Activated naive CD4-positive, alpha-beta T cell treated with anti-CD3 and anti-CD28 coated beads, Interleukin-2, amount 50 U/mL, for 24 hours (primary cell): ENCODE measurements around the gene ZNF385B.

Experiments
- H3K27ac Mint-ChIP-seq: one replicate; pipeline ENCODE4 v1.8.0; 2021; ENCODE audit warnings: mild to moderate bottlenecking, mixed read lengths
- H3K27me3 Mint-ChIP-seq: one replicate; pipeline ENCODE4 v1.8.0; 2021; ENCODE audit warnings: mixed read lengths
- H3K36me3 Mint-ChIP-seq: one replicate; pipeline ENCODE4 v1.8.0; 2021; ENCODE audit warnings: mixed read lengths
- H3K4me1 Mint-ChIP-seq: one replicate; pipeline ENCODE4 v1.8.0; 2021; ENCODE audit warnings: mixed read lengths
- H3K4me3 Mint-ChIP-seq: one replicate; pipeline ENCODE4 v1.8.0; 2021; ENCODE audit warnings: mild to moderate bottlenecking, mixed read lengths
- H3K9me3 Mint-ChIP-seq: one replicate; pipeline ENCODE4 v1.8.0; 2021; ENCODE audit warnings: mixed read lengths

ZNF385B gene

DNA sequence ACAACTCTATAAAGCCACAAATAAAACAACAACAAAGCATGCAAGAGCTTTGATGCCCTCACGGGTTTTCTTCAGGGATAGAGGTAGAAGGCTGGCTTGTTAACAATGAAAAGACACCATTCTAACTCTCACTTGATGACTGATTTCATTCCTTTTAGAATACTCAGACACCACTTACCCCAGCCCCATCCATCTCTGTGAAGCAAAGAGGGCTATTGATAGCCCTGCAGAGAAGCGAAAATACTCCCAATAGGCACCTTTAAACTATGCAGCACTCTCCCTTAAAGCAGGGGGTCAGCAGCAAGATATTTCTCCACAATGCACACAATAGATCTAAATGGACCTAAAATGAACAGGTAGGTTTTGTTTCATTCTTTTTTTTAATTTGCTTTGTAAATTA lies 35.1 kb downstream of the ZNF385B start:
- H3K27me3 Mint-ChIP-seq = peaks cover 10% of the 10 kb centered on the region
- H3K27ac Mint-ChIP-seq = no peak overlapping the region
- no peaks in the 10 kb centered on the region for H3K4me1 Mint-ChIP-seq
- H3K36me3 Mint-ChIP-seq = no peaks in the 10 kb centered on the region
- no peaks in the 10 kb centered on the region for H3K9me3 Mint-ChIP-seq
- no peak overlapping the region for H3K4me3 Mint-ChIP-seq

DNA sequence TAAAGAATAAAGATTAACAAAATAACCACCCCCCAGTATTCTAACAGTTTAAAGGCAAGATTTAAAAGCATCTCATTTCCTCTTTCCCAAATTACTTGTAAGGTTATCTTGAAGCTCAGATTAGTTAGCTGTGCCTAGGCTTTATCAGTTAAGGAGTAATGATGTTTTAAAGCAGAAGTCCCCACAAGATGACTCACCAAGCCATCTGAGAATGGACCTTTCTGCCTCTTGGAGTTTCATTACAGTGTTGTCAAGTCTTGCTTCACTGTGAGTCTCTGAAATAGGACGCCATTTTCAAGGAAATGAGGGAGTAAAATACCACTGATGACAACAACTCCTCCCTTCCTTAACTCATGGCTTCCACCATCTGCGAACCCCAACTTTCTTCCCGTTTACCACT lies 35.9 kb downstream of the ZNF385B start:
- H3K9me3 Mint-ChIP-seq = no peaks in the 10 kb centered on the region
- H3K4me3 Mint-ChIP-seq = no peak overlapping the region
- no peaks in the 10 kb centered on the region for H3K36me3 Mint-ChIP-seq
- no peak overlapping the region for H3K27ac Mint-ChIP-seq
- H3K27me3 Mint-ChIP-seq = peaks cover 11% of the 10 kb centered on the region
- no peaks in the 10 kb centered on the region for H3K4me1 Mint-ChIP-seq

DNA sequence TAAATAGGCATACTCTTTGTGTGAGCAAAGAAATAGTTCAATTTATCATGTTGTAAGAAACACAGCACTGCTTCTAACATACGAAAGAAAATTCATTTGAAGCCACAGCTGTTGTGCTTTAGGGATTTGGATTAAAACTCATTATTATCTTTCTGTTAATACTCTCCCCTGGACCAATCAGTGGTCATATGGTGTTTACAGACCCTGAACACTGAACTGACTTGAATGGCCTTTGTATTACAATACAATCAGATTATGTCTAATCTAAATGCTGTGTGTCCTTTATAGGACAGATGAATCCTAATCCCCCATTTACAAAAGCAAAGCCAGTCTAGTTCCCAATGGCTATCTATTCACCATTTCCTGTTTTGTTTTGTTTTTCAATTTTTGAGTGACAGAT lies 36.5 kb downstream of the ZNF385B start:
- no peak overlapping the region for H3K27ac Mint-ChIP-seq
- H3K27me3 Mint-ChIP-seq = peaks cover 10% of the 10 kb centered on the region
- H3K4me3 Mint-ChIP-seq = no peak overlapping the region
- no peaks in the 10 kb centered on the region for H3K36me3 Mint-ChIP-seq
- no peaks in the 10 kb centered on the region for H3K9me3 Mint-ChIP-seq
- H3K4me1 Mint-ChIP-seq = no peaks in the 10 kb centered on the region

DNA sequence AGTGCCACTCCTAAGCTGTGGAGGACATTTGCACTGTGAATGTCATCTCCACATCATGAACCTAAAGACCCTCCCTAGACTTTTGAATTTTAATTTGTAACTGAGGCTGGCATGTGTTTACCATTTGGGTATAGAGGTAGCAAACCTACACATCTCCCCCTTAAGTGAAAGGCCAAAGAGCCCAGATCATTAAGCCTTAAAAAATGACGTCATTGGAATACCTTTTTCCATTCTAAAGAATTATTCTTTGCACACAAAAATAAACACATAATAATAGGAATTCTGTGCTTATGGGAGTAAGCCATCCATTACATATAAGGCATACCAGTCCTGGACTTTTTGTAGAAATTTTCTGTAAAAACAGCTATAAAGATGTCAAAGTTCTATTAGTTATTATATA lies 38.9 kb downstream of the ZNF385B start:
- no peak overlapping the region for H3K27ac Mint-ChIP-seq
- H3K9me3 Mint-ChIP-seq = no peaks in the 10 kb centered on the region
- H3K36me3 Mint-ChIP-seq = no peaks in the 10 kb centered on the region
- H3K4me1 Mint-ChIP-seq = no peaks in the 10 kb centered on the region
- peaks cover 9% of the 10 kb centered on the region for H3K27me3 Mint-ChIP-seq
- H3K4me3 Mint-ChIP-seq = no peak overlapping the region

DNA sequence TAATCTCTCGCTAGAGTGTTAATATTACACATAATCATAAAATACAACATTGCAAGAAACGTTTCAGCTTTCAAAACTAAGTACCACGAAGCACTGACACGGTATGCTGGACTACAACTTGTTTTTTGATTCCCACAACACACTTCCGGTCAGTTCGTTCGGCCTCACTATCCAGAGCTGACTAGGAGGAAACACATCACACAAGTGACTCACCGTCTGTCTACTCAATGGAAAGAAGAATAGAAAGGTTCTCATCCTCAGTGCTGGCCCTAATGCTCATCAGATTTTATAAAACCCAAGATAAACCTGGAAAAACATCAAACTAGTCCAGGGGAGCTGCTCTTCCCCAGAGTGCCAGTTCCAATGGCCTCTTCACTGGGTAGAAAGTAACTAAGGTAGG lies 42.9 kb downstream of the ZNF385B start:
- peaks cover 8% of the 10 kb centered on the region for H3K27me3 Mint-ChIP-seq

DNA sequence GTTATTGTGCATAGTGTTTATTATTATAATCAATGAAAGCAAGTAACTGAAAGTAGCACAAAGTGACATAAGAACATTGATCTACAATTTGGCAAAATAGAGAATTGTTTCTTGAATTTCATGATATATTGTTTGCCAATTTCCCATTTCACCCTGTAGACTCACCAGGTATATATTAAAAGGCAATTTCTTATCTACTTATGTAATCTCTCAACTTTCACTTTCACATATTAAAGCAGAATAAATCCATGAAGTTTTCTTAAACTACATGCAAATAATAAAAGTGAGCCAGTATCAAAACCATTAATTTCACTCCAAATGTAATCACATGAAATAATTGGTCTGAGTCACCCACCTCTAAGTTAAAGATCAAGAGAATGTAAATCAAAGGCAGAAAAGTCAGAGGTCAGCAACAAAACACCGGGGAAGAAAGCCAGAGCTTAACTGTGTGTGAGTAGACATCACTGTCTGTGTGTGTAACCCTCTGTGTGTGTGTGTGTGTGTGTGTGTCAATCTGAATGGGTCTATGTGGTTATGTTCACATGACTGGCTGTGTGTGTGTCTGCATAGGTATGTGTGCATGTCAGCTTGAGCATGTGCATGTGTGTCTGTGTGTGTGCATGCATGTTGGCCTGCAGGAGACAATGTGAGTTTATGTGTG lies 44.1 kb downstream of the ZNF385B start:
- Mint-ChIP-seq H3K27ac (no peak overlapping the region), H3K9me3 (no peaks in the 10 kb centered on the region), H3K4me1 (no peaks in the 10 kb centered on the region), H3K27me3 (peaks cover 6% of the 10 kb centered on the region), H3K36me3 (no peaks in the 10 kb centered on the region), H3K4me3 (no peak overlapping the region)

More for the DNA sequence above, 42.9 kb downstream of the ZNF385B start:
- H3K36me3 Mint-ChIP-seq = no peaks in the 10 kb centered on the region
- no peaks in the 10 kb centered on the region for H3K4me1 Mint-ChIP-seq
- no peaks in the 10 kb centered on the region for H3K9me3 Mint-ChIP-seq
- H3K4me3 Mint-ChIP-seq = no peak overlapping the region
- no peak overlapping the region for H3K27ac Mint-ChIP-seq

DNA sequence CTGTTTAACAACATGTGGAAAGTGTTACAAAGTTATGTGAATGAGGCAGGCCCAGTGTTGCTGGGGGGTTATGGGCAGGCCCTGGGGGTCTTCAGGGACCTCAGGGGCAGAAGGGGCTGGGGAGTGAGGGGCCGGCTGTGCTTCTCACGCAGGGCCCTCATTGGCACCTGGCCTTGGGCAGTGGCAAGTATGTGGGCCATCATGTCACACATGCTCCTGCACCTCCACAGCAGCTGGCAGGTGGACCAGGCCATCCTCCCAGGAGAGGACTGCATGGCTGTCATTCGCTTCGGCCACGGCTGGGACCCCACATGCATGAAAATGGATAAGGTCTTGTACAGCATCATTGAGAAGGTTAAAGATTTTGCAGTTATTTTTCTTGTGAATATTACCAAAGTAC lies 47.4 kb downstream of the ZNF385B start:
- H3K4me1 Mint-ChIP-seq = no peaks in the 10 kb centered on the region
- H3K9me3 Mint-ChIP-seq = no peaks in the 10 kb centered on the region
- H3K36me3 Mint-ChIP-seq = no peaks in the 10 kb centered on the region

DNA sequence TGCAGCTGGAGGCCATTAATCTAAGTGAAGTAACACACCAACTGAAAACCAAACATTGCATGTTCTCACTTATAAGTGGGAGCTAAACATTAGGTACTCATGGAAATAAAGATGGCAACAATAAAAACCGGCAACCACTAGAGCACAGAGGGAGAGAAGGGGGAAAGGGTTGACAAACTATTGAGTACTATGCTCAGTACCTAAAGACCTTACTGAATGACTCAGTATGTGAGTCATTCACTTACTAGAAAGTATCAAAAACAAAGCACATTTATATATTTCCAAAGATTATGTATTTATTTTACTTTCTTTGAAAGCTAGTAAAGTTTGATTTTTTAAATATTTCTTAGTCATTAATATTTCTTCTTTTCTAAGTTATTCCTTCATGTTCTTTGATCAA lies 48.9 kb downstream of the ZNF385B start:
- no peak overlapping the region for H3K27ac Mint-ChIP-seq
- H3K4me1 Mint-ChIP-seq = no peaks in the 10 kb centered on the region
- no peaks in the 10 kb centered on the region for H3K9me3 Mint-ChIP-seq
- peaks cover 2% of the 10 kb centered on the region for H3K27me3 Mint-ChIP-seq
- H3K4me3 Mint-ChIP-seq = no peak overlapping the region
- H3K36me3 Mint-ChIP-seq = no peaks in the 10 kb centered on the region

More for the DNA sequence above, 47.4 kb downstream of the ZNF385B start:
- Mint-ChIP-seq H3K4me3 (no peak overlapping the region), H3K27me3 (peaks cover 2% of the 10 kb centered on the region), H3K27ac (no peak overlapping the region)

DNA sequence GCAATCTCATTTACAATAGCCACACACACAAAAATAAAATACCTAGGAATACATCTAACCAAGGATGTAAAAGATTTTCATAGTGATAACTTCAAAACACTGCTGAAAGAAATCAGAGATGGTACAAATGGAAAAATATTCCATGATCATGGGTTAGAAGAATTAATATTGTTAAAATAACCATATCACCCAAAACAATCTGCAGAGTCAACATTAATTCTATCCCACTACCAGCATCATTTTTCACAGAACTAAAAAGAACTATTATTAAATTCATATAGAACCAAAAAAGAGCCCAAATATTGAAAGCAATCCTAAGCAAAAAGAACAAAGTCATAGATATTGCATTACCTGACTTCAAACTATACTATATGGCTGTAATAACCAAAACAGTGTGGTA lies 50.4 kb downstream of the ZNF385B start:
- Mint-ChIP-seq H3K4me1 (no peaks in the 10 kb centered on the region), H3K9me3 (no peaks in the 10 kb centered on the region), H3K4me3 (no peak overlapping the region), H3K27ac (no peak overlapping the region), H3K27me3 (peaks cover 3% of the 10 kb centered on the region), H3K36me3 (no peaks in the 10 kb centered on the region)

DNA sequence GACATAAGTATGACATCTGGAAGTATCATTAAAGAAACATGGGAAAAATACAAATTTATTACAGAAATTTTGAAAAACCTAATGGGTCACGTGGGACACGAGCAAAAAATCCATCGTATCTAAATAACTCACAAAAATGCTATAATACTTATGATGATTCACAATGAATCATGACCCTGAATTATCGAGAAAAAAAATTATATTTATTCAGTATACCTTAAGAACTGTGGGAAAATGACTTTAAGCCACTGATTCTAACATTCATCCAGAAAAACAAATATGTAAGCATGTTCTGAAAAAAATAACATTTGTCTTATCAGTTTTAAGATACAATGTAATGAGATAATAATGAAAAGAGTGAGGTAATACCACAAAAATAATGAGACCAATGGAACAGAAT lies 51.8 kb downstream of the ZNF385B start:
- H3K9me3 Mint-ChIP-seq = no peaks in the 10 kb centered on the region
- H3K27ac Mint-ChIP-seq = no peak overlapping the region
- no peaks in the 10 kb centered on the region for H3K4me1 Mint-ChIP-seq
- H3K4me3 Mint-ChIP-seq = no peak overlapping the region
- H3K36me3 Mint-ChIP-seq = no peaks in the 10 kb centered on the region
- peaks cover 3% of the 10 kb centered on the region for H3K27me3 Mint-ChIP-seq

DNA sequence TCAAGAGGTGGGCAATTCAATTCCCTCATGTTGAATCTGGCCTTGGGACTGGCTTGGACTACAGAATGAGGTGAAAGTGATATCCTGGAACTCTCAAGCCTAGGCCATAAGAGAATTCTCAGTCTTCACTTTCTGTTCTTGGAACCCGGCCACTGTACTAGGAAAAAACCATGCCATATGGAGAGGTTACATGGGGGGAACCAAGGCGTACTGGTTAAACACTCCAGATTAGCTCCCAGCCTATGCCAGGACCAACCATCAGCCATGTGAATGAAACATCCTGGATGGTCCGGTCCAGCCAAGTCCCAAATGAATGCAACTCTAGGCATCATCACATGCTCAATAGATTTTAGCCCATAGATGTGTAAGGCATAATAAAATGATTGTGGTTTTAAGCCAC lies 56.4 kb downstream of the ZNF385B start:
- Mint-ChIP-seq H3K4me1 (no peaks in the 10 kb centered on the region), H3K27me3 (peaks cover 2% of the 10 kb centered on the region), H3K27ac (no peak overlapping the region), H3K36me3 (no peaks in the 10 kb centered on the region), H3K4me3 (no peak overlapping the region), H3K9me3 (no peaks in the 10 kb centered on the region)

DNA sequence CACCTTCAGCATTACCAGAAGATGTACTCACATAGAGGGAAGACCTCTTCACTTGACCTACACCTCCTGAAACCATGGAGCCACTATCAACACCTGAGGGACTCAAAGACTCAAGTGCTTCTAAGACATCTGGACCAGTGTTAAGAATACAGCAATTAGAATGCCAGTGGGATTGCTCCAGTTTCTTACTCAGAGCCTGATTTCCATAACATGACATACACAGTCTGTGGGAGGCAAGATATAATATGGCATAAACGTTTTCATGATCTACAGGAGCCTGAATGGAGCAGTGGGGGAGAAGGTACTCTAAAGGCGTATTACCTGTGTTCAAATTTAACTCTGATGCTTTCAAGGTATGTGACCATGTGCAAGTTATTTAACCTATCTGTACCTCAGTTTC lies 57.2 kb downstream of the ZNF385B start:
- Mint-ChIP-seq H3K9me3 (no peaks in the 10 kb centered on the region), H3K27ac (no peak overlapping the region), H3K4me1 (no peaks in the 10 kb centered on the region), H3K27me3 (peaks cover 2% of the 10 kb centered on the region), H3K36me3 (no peaks in the 10 kb centered on the region), H3K4me3 (no peak overlapping the region)

DNA sequence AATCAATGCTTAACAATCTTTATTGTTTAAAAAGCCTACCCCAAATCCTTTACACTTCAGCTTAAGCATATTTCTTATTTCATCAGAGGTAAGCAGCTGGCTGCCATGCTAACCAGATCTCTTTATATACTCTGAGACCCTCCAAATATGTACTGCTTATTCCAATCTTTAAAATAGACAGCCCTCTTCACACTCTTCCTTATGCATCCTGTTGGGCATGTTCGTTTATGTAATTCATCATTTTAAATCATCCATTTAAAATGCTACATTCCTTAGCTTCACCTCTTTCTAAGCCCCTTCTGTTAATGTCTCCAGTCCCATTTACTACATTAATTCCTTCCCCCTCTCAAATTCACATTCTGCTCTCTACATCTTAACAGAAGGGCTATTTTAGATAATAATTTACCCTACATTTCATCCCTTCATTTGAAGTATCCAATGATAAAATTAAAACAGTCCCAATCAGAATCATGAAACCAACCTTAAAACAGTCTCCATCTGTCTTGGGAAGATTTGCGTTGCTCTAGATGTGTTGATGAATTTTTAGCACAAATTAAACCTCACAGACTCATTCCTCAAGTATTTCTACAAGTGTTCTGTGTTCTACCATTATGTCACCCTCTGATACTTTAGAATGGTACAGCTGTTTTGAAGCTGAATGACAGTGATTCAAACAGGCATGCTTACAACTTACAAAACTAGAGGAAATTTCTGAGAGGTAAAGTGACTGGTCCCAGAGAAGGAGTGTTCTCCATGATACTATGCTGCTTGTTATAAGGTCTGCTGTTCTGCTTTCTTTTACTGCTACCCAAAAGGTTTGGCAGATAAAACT lies 59.1 kb downstream of the ZNF385B start:
- Mint-ChIP-seq H3K36me3 (no peaks in the 10 kb centered on the region), H3K27me3 (peaks cover 2% of the 10 kb centered on the region), H3K4me1 (no peaks in the 10 kb centered on the region), H3K9me3 (no peaks in the 10 kb centered on the region), H3K27ac (no peak overlapping the region), H3K4me3 (no peak overlapping the region)

DNA sequence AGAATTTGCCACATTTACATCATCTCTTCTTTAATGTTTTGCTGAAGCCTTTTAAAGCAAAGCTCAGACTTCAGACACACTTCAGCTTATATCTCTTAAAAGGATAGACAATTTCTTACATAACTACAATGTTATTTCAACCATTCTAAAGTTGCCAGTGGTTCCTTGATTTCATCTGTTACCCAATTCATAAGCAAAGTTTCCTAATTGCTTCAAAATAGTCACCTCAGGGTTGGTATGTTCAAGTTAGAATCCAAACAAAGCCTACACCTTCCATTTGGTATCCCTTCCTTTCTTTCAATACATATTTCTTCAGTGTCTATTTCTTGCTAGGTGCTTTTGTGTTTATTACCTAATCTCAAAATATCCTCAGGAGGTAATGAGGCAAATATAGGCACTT lies 60.6 kb downstream of the ZNF385B start:
- Mint-ChIP-seq H3K4me1 (no peaks in the 10 kb centered on the region), H3K4me3 (no peak overlapping the region), H3K27me3 (no peaks in the 10 kb centered on the region), H3K27ac (no peak overlapping the region), H3K36me3 (no peaks in the 10 kb centered on the region), H3K9me3 (no peaks in the 10 kb centered on the region)

DNA sequence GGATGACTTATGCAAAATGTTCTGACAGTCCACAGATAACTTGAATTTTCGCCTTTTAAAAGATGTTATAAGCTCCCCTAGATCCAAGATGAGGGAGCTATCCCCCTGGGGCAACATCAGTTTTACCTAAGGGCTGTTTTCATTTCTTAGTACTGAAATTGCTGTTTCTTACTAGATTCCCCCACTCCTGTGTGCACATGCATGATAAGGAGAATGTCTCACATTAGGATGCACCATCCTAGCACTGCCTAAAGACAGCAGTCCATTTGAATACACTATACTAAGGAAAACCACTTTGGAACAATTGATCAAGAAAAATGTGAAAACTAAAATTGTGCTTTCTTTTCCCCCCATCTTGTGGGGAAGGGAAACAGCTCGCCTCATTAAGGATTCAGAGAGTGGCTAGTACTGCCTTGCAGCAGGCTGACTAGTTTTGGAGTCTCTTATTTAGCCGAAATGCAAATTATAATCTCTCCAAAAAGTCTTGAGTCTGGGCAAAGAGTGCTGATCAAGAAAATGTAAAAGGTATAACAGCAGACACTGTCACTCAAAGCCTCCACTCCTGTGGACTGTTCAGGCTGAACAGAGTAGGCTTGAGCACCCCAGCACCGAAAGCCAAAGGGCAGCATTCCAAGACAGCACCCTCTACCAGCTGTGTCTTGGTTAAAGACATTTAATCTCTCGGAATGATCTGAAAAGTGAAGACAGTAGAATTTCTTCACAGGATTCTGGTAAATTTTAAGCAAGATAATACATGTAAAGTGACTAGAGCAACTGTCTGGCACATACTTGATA lies 65.0 kb downstream of the ZNF385B start:
- no peaks in the 10 kb centered on the region for H3K27me3 Mint-ChIP-seq
- H3K27ac Mint-ChIP-seq = no peak overlapping the region
- no peaks in the 10 kb centered on the region for H3K36me3 Mint-ChIP-seq
- no peaks in the 10 kb centered on the region for H3K9me3 Mint-ChIP-seq
- H3K4me3 Mint-ChIP-seq = no peak overlapping the region
- no peaks in the 10 kb centered on the region for H3K4me1 Mint-ChIP-seq

DNA sequence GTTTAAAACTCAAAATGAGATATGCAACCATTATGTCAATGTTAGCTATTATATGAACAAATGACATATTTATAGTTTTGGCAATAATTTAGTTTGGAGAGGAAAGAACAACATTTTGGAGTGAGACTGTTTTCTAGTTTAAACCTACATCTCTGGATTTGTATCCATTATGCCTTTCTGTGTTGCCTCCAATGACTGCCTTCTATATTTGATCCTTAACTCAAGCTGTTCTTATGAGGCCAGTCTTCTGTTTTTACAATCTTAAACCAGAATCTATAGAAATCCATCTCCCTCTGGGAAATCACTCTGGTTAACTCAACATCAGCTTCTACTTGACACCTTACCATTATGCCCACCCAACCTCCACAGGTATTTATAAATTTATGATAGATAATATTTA lies 67.5 kb downstream of the ZNF385B start:
- Mint-ChIP-seq H3K4me1 (no peaks in the 10 kb centered on the region), H3K4me3 (no peak overlapping the region), H3K9me3 (peaks cover 5% of the 10 kb centered on the region), H3K27ac (no peak overlapping the region), H3K27me3 (no peaks in the 10 kb centered on the region), H3K36me3 (no peaks in the 10 kb centered on the region)
